HEK293T (cell line): Measurements from ENCODE around the gene UGT1A5.

Experiments used
- CTCF ChIA-PET: fragments of 350-600 bp; formaldehyde crosslinking; extraction: SDS; loops from one replicate; lab custom pipeline; 2021; ENCODE audit warnings: antibody characterized with exemption, inconsistent platforms; lab: Yijun Ruan, JAX
- POLR2A ChIA-PET: fragments of 350-600 bp; formaldehyde crosslinking; extraction: SDS; loops from one replicate; lab custom pipeline; 2020; ENCODE audit warnings: antibody characterized with exemption, inconsistent platforms; lab: Yijun Ruan, JAX
- DNase-seq: peaks from one replicate; pipeline ENCODE4 v3.0.0; 2012; ENCODE audit warnings: mixed read lengths; ENCODE audit errors: extremely low spot score
- ARNT ChIP-seq: fragments of 450-650 bp; IDR thresholded peaks from 2 replicates; pipeline ENCODE4 v1.6.1; 2017; ENCODE audit warnings: mild to moderate bottlenecking
- BHLHE40 ChIP-seq: fragments of 450-650 bp; IDR thresholded peaks from 2 replicates; pipeline ENCODE4 v1.6.1; 2016; ENCODE audit warnings: mild to moderate bottlenecking, moderate library complexity, borderline replicate concordance
- CTBP1 ChIP-seq: fragments of 450-650 bp; IDR thresholded peaks from 2 replicates; pipeline ENCODE4 v1.6.1; 2016; ENCODE audit warnings: borderline replicate concordance
- ELF4 ChIP-seq: fragments of 450-650 bp; IDR thresholded peaks from 2 replicates; pipeline ENCODE4 v1.6.1; 2017; ENCODE audit warnings: antibody characterized with exemption
- FOXA1 ChIP-seq: fragments of 450-650 bp; IDR thresholded peaks from 2 replicates; pipeline ENCODE4 v1.6.1; 2016; ENCODE audit warnings: mild to moderate bottlenecking
- FOXK2 ChIP-seq: fragments of 450-650 bp; IDR thresholded peaks from 2 replicates; pipeline ENCODE4 v1.6.1; 2016; ENCODE audit warnings: mild to moderate bottlenecking
- FOXM1 ChIP-seq: fragments of 450-650 bp; IDR thresholded peaks from 2 replicates; pipeline ENCODE4 v1.6.1; 2017; ENCODE audit warnings: mild to moderate bottlenecking, borderline replicate concordance
- HDGF ChIP-seq: fragments of 450-650 bp; IDR thresholded peaks from 2 replicates; pipeline ENCODE4 v1.6.1; 2017; ENCODE audit warnings: antibody characterized with exemption, borderline replicate concordance
- L3MBTL2 ChIP-seq: fragments of 450-650 bp; conservative IDR thresholded peaks from 2 replicates; pipeline ENCODE4 v1.6.1; 2016; ENCODE audit warnings: mild to moderate bottlenecking
- LEF1 ChIP-seq: fragments of 450-650 bp; IDR thresholded peaks from 2 replicates; pipeline ENCODE4 v1.6.1; 2017; ENCODE audit warnings: mild to moderate bottlenecking, borderline replicate concordance
- NFRKB ChIP-seq: fragments of 450-650 bp; IDR thresholded peaks from 2 replicates; pipeline ENCODE4 v1.6.1; 2016; ENCODE audit warnings: mild to moderate bottlenecking, moderate library complexity
- PKNOX1 ChIP-seq: fragments of 450-650 bp; IDR thresholded peaks from 2 replicates; pipeline ENCODE4 v1.6.1; 2016
- SP1 ChIP-seq: fragments of 450-650 bp; IDR thresholded peaks from 2 replicates; pipeline ENCODE4 v1.6.1; 2017
- SUZ12 ChIP-seq: fragments of 450-650 bp; IDR thresholded peaks from 2 replicates; pipeline ENCODE4 v1.6.1; 2016; ENCODE audit warnings: mild to moderate bottlenecking
- TARDBP ChIP-seq: fragments of 450-650 bp; IDR thresholded peaks from 2 replicates; pipeline ENCODE4 v1.6.1; 2016
- ZNF384 ChIP-seq: fragments of 450-650 bp; IDR thresholded peaks from 2 replicates; pipeline ENCODE4 v1.6.1; 2016

Gene UGT1A5

GRCh38 chr2:233822101-233822771 is 109.5 kb downstream of the UGT1A5 start:
- TF ChIP-seq FOXM1 (no peak), L3MBTL2 (no peak), ARNT (no peak), TARDBP (no peak), CTBP1 (no peak), ZNF384 (no peak), PKNOX1 (no peak), NFRKB (no peak), FOXA1 (no peak), SP1 (no peak), SUZ12 (no peak), FOXK2 (no peak), HDGF (no peak), LEF1 (no peak), BHLHE40 (no peak), ELF4 (no peak)
- DNase-seq: no peak
- ChIA-PET POLR2A (no interaction called here), CTCF (interaction anchor here (1.1 kb wide), 1 partner anchor 21 kb away, joined by 3 read pairs; no protein-coding TSS in a partner anchor)
